ENCODE data around the gene PEAR1. TPM values are rescaled to one million over a fixed set of nuclear protein-coding genes. Genes with fewer than 3 reads are reported as not detected.

PEAR1 gene
- 1 to 10 TPM; 2.5 to 3.5 TPM for total RNA-seq

GRCh38 chr1:156893048-156893953, at the start of gene PEAR1:
TSS of gene PEAR1 (plus strand) at chr1:156893718. CDS start at chr1:156903927, 10,209 bp downstream.
- TF ChIP-seq, protein P1, sequence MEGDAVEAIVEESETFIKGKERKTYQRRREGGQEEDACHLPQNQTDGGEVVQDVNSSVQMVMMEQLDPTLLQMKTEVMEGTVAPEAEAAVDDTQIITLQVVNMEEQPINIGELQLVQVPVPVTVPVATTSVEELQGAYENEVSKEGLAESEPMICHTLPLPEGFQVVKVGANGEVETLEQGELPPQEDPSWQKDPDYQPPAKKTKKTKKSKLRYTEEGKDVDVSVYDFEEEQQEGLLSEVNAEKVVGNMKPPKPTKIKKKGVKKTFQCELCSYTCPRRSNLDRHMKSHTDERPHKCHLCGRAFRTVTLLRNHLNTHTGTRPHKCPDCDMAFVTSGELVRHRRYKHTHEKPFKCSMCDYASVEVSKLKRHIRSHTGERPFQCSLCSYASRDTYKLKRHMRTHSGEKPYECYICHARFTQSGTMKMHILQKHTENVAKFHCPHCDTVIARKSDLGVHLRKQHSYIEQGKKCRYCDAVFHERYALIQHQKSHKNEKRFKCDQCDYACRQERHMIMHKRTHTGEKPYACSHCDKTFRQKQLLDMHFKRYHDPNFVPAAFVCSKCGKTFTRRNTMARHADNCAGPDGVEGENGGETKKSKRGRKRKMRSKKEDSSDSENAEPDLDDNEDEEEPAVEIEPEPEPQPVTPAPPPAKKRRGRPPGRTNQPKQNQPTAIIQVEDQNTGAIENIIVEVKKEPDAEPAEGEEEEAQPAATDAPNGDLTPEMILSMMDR (IDR thresholded peaks at IDR 0.05), result no peak
- no peak for DNase-seq
- no peaks in the 10 kb centered on the region for H3K36me3 ChIP-seq
- peak within 1 kb of the TSS; percentile 50 for H3K27ac ChIP-seq
- H3K4me1 ChIP-seq, result no peaks in the 10 kb centered on the region
- peak within 1 kb of the TSS; percentile 10 for H3K4me3 ChIP-seq
- peak within 1 kb of the TSS in 1 of 2 donors; percentile 62 for H3K9ac ChIP-seq (ENCODE audit: low read depth in 2 of 2, low read length in 2 of 2)
- no peaks in the 10 kb centered on the region for H3K9me3 ChIP-seq
- peaks cover 16% of the 10 kb centered on the region for H3K27me3 ChIP-seq
- intact Hi-C loops (cut with DNase I), result loop anchor here (5.0 kb wide), 1 partner anchor 34 kb away; no protein-coding TSS in a partner anchor

GRCh38 chr1:156844102-156844501, 49.4 kb upstream of the PEAR1 start:
- H3K9me3 ChIP-seq, result no peaks in the 10 kb centered on the region
- no peak overlapping the region for H3K9ac ChIP-seq (ENCODE audit: low read depth in 2 of 2, low read length in 2 of 2)
- no peaks in the 10 kb centered on the region for H3K36me3 ChIP-seq
- no peak for DNase-seq
- H3K4me1 ChIP-seq, result no peaks in the 10 kb centered on the region
- intact Hi-C loops (cut with DNase I), result no loop called here
- no peak overlapping the region for H3K4me3 ChIP-seq
- TF ChIP-seq, protein P1 (IDR thresholded peaks at IDR 0.05), result no peak
- H3K27me3 ChIP-seq, result peaks cover 50% of the 10 kb centered on the region
- no peak overlapping the region for H3K27ac ChIP-seq

DNA sequence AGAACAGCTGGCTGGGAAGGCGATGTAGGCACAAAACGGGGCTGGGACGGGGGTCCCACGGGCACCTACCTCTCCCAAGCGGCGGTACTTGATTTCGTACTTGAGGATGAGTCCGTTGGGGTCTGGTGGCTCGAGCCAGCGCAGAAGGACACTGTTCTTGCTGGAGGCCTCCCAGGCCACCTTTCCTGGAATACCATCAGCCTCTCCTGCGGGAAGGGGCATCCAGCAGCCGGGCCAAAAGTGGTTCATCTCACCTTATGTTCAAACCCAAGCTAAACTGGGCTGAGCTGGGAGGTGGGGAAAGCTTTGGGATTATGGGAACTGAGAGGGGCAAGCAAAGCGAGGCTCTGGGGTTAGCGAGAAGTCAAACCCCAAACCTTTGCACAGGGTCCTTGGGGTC, 48.9 kb upstream of the PEAR1 start:
- intact Hi-C loops (cut with DNase I), result no loop called here
- TF ChIP-seq, protein P1 (IDR thresholded peaks at IDR 0.05), result no peak
- no peak overlapping the region for H3K27ac ChIP-seq
- no peaks in the 10 kb centered on the region for H3K4me1 ChIP-seq
- no peaks in the 10 kb centered on the region for H3K9me3 ChIP-seq
- H3K36me3 ChIP-seq, result no peaks in the 10 kb centered on the region
- DNase-seq, result no peak
- peaks cover 51% of the 10 kb centered on the region for H3K27me3 ChIP-seq
- H3K4me3 ChIP-seq, result no peak overlapping the region
- H3K9ac ChIP-seq (ENCODE audit: low read depth in 2 of 2, low read length in 2 of 2), result no peak overlapping the region

DNA sequence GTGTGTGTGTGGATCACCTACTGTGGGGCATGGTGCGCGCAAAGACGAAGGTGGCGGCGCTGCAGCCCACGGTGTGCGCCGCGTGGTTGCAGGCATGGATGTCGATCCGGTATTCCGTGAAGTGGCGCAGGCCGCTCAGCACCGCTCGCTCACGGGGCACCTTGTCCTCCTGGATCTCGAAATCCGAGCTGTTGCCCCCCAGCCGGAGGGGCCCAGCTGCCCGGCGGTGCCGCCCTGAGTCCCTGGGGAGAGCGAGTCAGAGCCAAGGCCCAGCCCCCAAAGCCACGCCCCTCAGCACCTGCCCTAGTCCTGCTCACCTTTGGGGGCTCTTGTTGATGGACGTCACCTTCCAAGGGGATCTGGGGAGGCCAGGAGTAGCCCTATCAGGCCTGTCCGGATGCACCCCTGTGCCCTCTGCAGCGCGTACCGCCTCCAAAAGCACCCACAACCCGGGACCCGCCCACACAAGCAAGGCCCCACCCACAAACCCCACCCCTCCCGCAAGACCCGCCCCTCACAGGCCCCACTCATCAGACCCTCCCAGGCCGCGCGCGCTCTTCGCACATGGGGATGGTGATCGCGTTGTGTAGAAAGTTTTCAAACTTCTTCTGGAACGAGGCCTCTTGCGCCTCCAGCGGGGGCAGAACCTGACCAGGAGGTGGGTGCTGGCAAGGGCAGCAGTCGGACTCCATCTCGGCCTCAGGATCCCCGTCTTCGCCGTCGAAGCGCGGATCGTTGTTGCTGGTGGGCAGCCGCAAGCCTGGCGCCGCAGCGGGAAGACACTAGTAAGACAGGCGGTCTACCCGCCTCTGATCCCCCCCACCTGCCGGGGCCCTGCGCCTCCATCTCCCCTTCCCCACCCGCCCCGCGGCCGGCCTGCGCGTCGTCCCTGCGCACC, 48.2 kb upstream of the PEAR1 start:
- intact Hi-C loops (cut with DNase I), result no loop called here
- Histone ChIP-seq H3K4me3 (no peak overlapping the region), H3K9me3 (no peaks in the 10 kb centered on the region), H3K27me3 (peaks cover 51% of the 10 kb centered on the region), H3K4me1 (no peaks in the 10 kb centered on the region), H3K9ac (ENCODE audit: low read depth in 2 of 2, low read length in 2 of 2) (no peak overlapping the region), H3K27ac (no peak overlapping the region), H3K36me3 (no peaks in the 10 kb centered on the region)
- TF ChIP-seq, protein P1 (IDR thresholded peaks at IDR 0.05), result no peak
- no peak for DNase-seq

DNA sequence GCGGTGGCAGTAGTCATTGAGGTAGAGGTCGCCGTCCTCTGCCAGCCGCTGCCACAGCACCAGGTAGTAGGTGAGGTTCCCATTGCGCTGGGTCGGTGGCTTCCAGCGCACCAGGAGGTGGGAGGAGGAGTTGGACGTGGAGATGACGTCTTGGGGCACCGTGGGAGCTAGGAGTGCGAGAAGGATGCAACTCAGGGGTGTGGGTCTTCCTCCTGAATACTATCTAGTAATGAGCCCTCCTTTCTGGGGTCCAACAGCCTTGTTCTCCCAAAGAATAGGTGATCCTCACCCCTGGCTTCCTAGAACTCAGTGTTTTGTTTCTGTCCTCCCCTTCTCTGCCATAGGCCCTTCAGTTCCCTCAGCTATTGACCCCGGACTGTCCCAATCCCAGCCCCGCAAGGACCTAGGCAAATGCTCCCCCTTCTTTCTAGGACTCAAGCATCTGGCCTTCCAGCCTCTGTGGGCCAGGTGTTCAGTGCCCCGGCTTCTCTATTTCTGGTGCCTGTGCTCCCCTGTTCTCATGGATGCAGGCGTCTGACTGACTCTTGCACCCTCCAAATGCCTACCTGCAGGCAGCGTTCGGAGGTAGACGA, 47.5 kb upstream of the PEAR1 start:
- H3K9ac ChIP-seq (ENCODE audit: low read depth in 2 of 2, low read length in 2 of 2), result no peak overlapping the region
- H3K27ac ChIP-seq, result no peak overlapping the region
- no peaks in the 10 kb centered on the region for H3K36me3 ChIP-seq
- H3K27me3 ChIP-seq, result peaks cover 51% of the 10 kb centered on the region
- H3K4me3 ChIP-seq, result no peak overlapping the region
- H3K4me1 ChIP-seq, result no peaks in the 10 kb centered on the region
- intact Hi-C loops (cut with DNase I), result no loop called here
- no peaks in the 10 kb centered on the region for H3K9me3 ChIP-seq
- TF ChIP-seq, protein P1 (IDR thresholded peaks at IDR 0.05), result no peak
- DNase-seq, result no peak

All from colonic mucosa (tissue), 4 donors.